Breast epithelium (tissue), 4 donors: ENCODE measurements around the gene RELL2. TPM values are rescaled to one million over a fixed set of nuclear protein-coding genes. Genes with fewer than 3 reads are reported as not detected.

Source experiments
- DNase-seq, 2 donors: peaks; one replicate each; pipeline ENCODE4 v3.0.0-alpha.2; 2019; ENCODE audit warnings: low spot score in 2 of 2
- H3K27ac ChIP-seq, 2 donors: fragments of 200-600 bp; sonication (generic) in 1 of 2; one replicate each; pipeline ENCODE4 v1.5.1; 2016 to 2019; ENCODE audit warnings: mild to moderate bottlenecking in 1 of 2
- H3K27me3 ChIP-seq, 2 donors: fragments of 200-600 bp; sonication (generic) in 1 of 2; one replicate each; pipeline versions ENCODE4 v1.5.1 to v1.6.0; 2017 to 2019; ENCODE audit warnings: control low read depth in 1 of 2, mild to moderate bottlenecking in 1 of 2
- H3K36me3 ChIP-seq: fragments of 200-600 bp; one replicate; pipeline ENCODE4 v1.5.1; 2019
- H3K4me1 ChIP-seq, 2 donors: fragments of 200-600 bp; sonication (generic); one replicate each; pipeline ENCODE4 v1.5.1; 2016 to 2019; ENCODE audit warnings: control low read depth in 1 of 2
- H3K4me3 ChIP-seq, 3 donors: fragments of 200-600 bp; sonication (generic); 1 replicate in 2 of 3; 2 replicates in 1 of 3; pipeline ENCODE4 v1.5.1; 2016 to 2019; ENCODE audit warnings: mild to moderate bottlenecking in 3 of 3, moderate library complexity in 2 of 3
- H3K9me3 ChIP-seq, 2 donors: fragments of 200-600 bp; sonication (generic) in 1 of 2; one replicate each; pipeline ENCODE4 v1.5.1; 2016 to 2019; ENCODE audit warnings: control low read depth in 1 of 2
- POLR2A ChIP-seq: fragments of 450-650 bp; IDR thresholded peaks from one replicate; pipeline ENCODE4 v1.6.1; 2016; ENCODE audit warnings: antibody characterized with exemption, mild to moderate bottlenecking, moderate library complexity
- POLR2AphosphoS5 ChIP-seq, 3 donors: sonication (generic); formaldehyde crosslinking; IDR thresholded peaks; one replicate each; pipeline ENCODE4 v1.6.1; 2017; ENCODE audit warnings: antibody characterized with exemption in 3 of 3
- intact Hi-C: fragments of 100-400 bp; cut with DNase I; formaldehyde crosslinking; loops from one replicate; pipeline ENCODE4 v1.15.1; 2023; ENCODE audit warnings: low total_unique reads
- total RNA-seq, 3 donors: library from RNA; depleted of rRNA; stranded (reverse); fragments of >200 nt; gene quantifications; one replicate each; pipeline ENCODE4 v1.1.0, GENCODE V29; 2016
- TF ChIP-seq, protein P1 (sequence below), 3 donors: fragments of 450-650 bp; IDR thresholded peaks; one replicate each; pipeline ENCODE4 v1.5.1; 2016 to 2017; ENCODE audit warnings: antibody characterized with exemption in 3 of 3, mild to moderate bottlenecking in 3 of 3, moderate library complexity in 3 of 3

The RELL2 gene, protein sequence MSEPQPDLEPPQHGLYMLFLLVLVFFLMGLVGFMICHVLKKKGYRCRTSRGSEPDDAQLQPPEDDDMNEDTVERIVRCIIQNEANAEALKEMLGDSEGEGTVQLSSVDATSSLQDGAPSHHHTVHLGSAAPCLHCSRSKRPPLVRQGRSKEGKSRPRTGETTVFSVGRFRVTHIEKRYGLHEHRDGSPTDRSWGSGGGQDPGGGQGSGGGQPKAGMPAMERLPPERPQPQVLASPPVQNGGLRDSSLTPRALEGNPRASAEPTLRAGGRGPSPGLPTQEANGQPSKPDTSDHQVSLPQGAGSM
- 1 to 10 TPM; 1.3 to 4.3 (median 4.0) TPM for total RNA-seq

DNA sequence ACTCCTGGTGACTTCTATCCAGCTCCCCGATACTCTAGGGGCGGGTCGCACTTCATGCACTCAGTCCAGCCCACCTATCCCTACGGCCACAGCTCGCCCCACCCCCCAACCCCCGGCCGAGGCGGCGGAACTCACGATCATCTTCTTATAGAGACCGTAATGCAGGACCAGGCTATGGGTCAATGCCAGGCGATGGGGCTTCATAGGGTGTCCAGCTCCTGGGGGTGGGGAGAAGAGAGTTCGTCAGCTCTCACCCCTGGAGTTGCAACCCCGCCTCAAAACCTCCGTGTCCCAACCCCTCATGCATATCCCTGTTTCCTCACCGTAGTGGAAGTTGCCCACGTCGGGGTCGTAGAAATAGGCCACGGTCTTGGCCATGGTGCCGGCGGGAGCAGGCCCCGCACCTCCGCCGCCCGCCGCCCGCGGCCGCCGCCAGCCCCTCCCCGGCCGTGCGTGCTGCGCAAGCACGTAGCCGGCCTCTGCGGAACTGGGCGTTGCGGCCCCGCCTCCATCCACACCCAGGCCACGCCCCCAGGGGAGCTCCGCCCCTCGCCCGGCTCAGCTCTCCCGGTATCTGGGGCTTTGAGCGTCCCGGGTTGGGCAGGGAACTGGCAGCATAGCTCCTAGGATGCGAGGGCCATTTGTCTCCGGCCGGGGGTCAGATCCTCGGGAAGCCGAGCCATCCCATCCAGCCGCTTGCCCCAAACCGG is at the start of gene RELL2, which contains the start of gene HDAC3:
Gene RELL2 (plus strand): TSS at position 585 of the 710 bp plus-strand sequence. CDS start 1,229 bp downstream, outside the sequence.
Gene HDAC3 (minus strand): TSS at position 437 of the 710 bp plus-strand sequence. CDS start 59 bp downstream, at position 378.
- Histone ChIP-seq H3K9me3 (no peaks in the 10 kb centered on the region), H3K27ac (peak within 1 kb of the TSS; percentile 61 to 91), H3K36me3 (no peaks in the 10 kb centered on the region), H3K4me1 (peaks cover 9 to 19% of the 10 kb centered on the region in 2 donors), H3K4me3 (peak within 1 kb of the TSS; percentile 57 to 98 (median 85)), H3K27me3 (no peaks in the 10 kb centered on the region)
- TF ChIP-seq POLR2A: no peak
- TF ChIP-seq POLR2AphosphoS5 (IDR thresholded peaks at IDR 0.05): peak in 2 of 3 donors; percentile 44 to 55
- DNase-seq: peak; percentile 90 to 96
- intact Hi-C loops: no loop called here

DNA sequence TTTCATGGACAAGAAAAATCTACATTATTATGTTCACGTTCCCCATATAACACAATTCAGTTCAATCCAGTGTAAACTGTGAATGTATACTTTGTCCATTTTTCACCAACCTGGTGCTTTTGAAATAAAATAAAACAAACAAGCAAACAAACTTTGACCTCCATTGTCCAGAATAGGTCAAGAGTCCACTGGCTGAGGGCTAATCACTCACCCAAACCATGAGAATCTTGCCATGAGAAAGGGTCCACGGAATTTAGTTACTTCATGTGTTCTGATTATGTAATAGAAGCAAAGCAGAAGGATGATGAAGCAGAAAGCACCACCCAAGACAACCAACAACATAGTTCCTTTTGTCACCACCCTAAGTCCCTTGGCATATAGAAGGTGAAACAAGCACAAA is 46.7 kb upstream of the RELL2 start:
- no peak for TF ChIP-seq POLR2AphosphoS5 (IDR thresholded peaks at IDR 0.05)
- intact Hi-C loops: loop anchor here (2.0 kb wide), 1 partner anchor 23 kb away; no protein-coding TSS in a partner anchor
- Histone ChIP-seq H3K4me1 (no peaks in the 10 kb centered on the region), H3K9me3 (no peaks in the 10 kb centered on the region), H3K27ac (no peak overlapping the region), H3K4me3 (no peak overlapping the region), H3K27me3 (no peaks in the 10 kb centered on the region), H3K36me3 (no peaks in the 10 kb centered on the region)
- DNase-seq: no peak

DNA sequence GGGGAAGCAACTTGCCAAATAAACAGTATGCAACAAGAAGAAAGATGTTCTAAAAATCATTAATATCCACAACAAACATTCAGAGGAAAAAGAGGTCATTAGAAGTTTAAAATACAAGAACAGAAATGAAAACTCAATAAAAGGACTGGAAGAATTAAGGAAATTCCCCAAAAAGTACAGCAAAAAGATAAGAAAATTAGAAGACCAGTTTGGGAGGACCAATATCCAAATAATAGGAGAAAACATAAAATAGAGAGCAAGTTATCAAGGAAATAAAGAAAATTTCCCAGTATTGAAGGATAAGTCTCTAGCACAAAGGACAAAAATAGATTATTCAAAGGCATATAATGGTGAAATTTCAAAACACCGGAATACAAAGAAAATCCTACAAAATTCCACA is 39.9 kb upstream of the RELL2 start:
- no peak for DNase-seq
- TF ChIP-seq POLR2AphosphoS5 (IDR thresholded peaks at IDR 0.05) (no peak), POLR2A (no peak)
- TF ChIP-seq, protein P1, sequence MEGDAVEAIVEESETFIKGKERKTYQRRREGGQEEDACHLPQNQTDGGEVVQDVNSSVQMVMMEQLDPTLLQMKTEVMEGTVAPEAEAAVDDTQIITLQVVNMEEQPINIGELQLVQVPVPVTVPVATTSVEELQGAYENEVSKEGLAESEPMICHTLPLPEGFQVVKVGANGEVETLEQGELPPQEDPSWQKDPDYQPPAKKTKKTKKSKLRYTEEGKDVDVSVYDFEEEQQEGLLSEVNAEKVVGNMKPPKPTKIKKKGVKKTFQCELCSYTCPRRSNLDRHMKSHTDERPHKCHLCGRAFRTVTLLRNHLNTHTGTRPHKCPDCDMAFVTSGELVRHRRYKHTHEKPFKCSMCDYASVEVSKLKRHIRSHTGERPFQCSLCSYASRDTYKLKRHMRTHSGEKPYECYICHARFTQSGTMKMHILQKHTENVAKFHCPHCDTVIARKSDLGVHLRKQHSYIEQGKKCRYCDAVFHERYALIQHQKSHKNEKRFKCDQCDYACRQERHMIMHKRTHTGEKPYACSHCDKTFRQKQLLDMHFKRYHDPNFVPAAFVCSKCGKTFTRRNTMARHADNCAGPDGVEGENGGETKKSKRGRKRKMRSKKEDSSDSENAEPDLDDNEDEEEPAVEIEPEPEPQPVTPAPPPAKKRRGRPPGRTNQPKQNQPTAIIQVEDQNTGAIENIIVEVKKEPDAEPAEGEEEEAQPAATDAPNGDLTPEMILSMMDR (IDR thresholded peaks at IDR 0.05): no peak
- Histone ChIP-seq H3K9me3 (no peaks in the 10 kb centered on the region), H3K36me3 (no peaks in the 10 kb centered on the region), H3K27me3 (no peaks in the 10 kb centered on the region), H3K27ac (no peak overlapping the region), H3K4me3 (no peak overlapping the region), H3K4me1 (no peaks in the 10 kb centered on the region)
- intact Hi-C loops: no loop called here

DNA sequence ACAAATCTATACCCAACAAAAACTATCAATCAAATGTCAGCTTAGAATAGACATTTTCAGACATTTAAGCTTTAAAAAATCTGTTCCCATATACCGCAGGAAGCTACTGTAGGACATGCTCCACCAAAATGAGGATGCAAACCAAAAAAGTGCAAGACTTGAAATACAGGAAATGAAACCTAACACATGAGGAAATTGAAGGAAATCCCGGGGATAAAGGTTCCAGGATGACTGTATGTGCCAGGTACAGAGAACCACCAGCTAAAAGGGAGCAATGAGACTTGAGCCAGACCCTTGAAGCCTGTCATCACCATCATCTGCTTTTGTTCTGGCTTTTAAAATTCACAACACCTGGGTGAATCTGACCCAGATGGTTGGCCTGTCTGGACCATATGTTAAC is 39.4 kb upstream of the RELL2 start:
- Histone ChIP-seq H3K27ac (no peak overlapping the region), H3K27me3 (no peaks in the 10 kb centered on the region), H3K9me3 (no peaks in the 10 kb centered on the region), H3K4me3 (no peak overlapping the region), H3K36me3 (no peaks in the 10 kb centered on the region), H3K4me1 (no peaks in the 10 kb centered on the region)
- DNase-seq: no peak
- intact Hi-C loops: no loop called here
- TF ChIP-seq POLR2A (no peak), POLR2AphosphoS5 (IDR thresholded peaks at IDR 0.05) (no peak)
- TF ChIP-seq, protein P1 (IDR thresholded peaks at IDR 0.05): no peak

DNA sequence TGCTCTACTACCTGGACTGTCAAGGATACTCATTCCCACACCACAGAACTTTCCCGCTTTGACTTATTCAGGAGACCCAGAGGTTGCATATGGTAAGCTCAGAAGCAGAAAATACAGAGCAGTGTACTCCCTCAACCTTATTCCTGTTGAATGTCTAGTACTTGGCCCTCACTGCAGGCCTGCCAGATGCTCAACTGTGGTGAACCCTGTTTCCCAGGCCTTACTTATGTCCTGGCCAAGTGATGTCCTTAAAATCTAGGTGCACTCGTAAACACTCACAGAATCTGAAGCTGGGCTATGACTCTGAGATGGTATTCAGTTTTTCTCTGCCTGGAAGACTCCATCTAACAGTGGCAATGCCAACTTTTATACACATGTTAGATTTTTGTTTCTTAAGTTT is 39.0 kb upstream of the RELL2 start:
- H3K27me3 ChIP-seq: no peaks in the 10 kb centered on the region
- TF ChIP-seq POLR2A (no peak), POLR2AphosphoS5 (IDR thresholded peaks at IDR 0.05) (no peak)
- TF ChIP-seq, protein P1 (IDR thresholded peaks at IDR 0.05): no peak
- no peak overlapping the region for H3K27ac ChIP-seq
- no peaks in the 10 kb centered on the region for H3K4me1 ChIP-seq
- no peak for DNase-seq
- intact Hi-C loops: no loop called here
- H3K9me3 ChIP-seq: no peaks in the 10 kb centered on the region
- H3K4me3 ChIP-seq: no peak overlapping the region
- no peaks in the 10 kb centered on the region for H3K36me3 ChIP-seq
